Activated T-cell treated with anti-CD3 and anti-CD28 coated beads, Interleukin-2, amount 50 U/mL, for 72 hours (primary cell): ENCODE measurements around the gene VAV2. TPM values are rescaled to one million over a fixed set of nuclear protein-coding genes. Genes with fewer than 3 reads are reported as not detected.

Experiments
- ATAC-seq, 2 donors: fragments of 150-1000 bp; cut with Tn5 transposase; replicated peaks in 1 of 2; 2 replicates each; pipeline ENCODE4 v1.10.0; 2021; ENCODE audit warnings: moderate library complexity in 2 of 2, mild to moderate bottlenecking in 1 of 2
- DNase-seq, 2 donors: peaks; one replicate each; pipeline ENCODE4 v3.0.0; 2021 to 2022; ENCODE audit warnings: mixed read lengths in 1 of 2
- H3K27ac Mint-ChIP-seq: one replicate; pipeline ENCODE4 v1.8.0; 2022; ENCODE audit warnings: mild to moderate bottlenecking, moderate library complexity, mixed read lengths
- H3K27me3 Mint-ChIP-seq: one replicate; pipeline ENCODE4 v1.8.0; 2022; ENCODE audit warnings: low read depth, mixed read lengths
- H3K36me3 Mint-ChIP-seq, 2 donors: one replicate each; pipeline ENCODE4 v1.8.0; 2022; ENCODE audit warnings: mixed read lengths in 2 of 2, mild to moderate bottlenecking in 1 of 2; ENCODE audit not compliant: insufficient read depth in 2 of 2
- H3K4me1 Mint-ChIP-seq: one replicate; pipeline ENCODE4 v1.8.0; 2022; ENCODE audit warnings: low read depth, mixed read lengths
- H3K4me3 Mint-ChIP-seq, 2 donors: one replicate each; pipeline ENCODE4 v1.8.0; 2022; ENCODE audit warnings: mild to moderate bottlenecking in 2 of 2, mixed read lengths in 2 of 2, moderate library complexity in 2 of 2
- H3K9me3 Mint-ChIP-seq, 2 donors: one replicate each; pipeline ENCODE4 v1.8.0; 2022; ENCODE audit warnings: mixed read lengths in 2 of 2
- total RNA-seq, 2 donors: library from RNA; stranded (reverse); gene quantifications; one replicate each; pipeline ENCODE4 v1.2.3, GENCODE V29; 2022

The VAV2 gene
- total RNA-seq, 2 donors from 2014 or later = 4.6 to 5.1 TPM

- Mint-ChIP-seq H3K4me3 (no peak overlapping the region), H3K27ac (no peak overlapping the region), H3K4me1 (no peaks in the 10 kb centered on the region), H3K36me3 (no peaks in the 10 kb centered on the region), H3K9me3 (no peaks in the 10 kb centered on the region), H3K27me3 (no peaks in the 10 kb centered on the region)
- DNase-seq = no peak
- ATAC-seq = no peak
Observed at GRCh38 chr9:133978226-133978898, 13.8 kb downstream of the VAV2 start.

GRCh38 chr9:133977421-133978201 lies 14.5 kb downstream of the VAV2 start:
- H3K4me3 Mint-ChIP-seq = no peak overlapping the region
- H3K36me3 Mint-ChIP-seq = no peaks in the 10 kb centered on the region
- H3K27ac Mint-ChIP-seq = no peak overlapping the region
- ATAC-seq (no peak), DNase-seq (no peak)
- H3K9me3 Mint-ChIP-seq = no peaks in the 10 kb centered on the region
- H3K27me3 Mint-ChIP-seq = no peaks in the 10 kb centered on the region
- H3K4me1 Mint-ChIP-seq = no peaks in the 10 kb centered on the region

DNA sequence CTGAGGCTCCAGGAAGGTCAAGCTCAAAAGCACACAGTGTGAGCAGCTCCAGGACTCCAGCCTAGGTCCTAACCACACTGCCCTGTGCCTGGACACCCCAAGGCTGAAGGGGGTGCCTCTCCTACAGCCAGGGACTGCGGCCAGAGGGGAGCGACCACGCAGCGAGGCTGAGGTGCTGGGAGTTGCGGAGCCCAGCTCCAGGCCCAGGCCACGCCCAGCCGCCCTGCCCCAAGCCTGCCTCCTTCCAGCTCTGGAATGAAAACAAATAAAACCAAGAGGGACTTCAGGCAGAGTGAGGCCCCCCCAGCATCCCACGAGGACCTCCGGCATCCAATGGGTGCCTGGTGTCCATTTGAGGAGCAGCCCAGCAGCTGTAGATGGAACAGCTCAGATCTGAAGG lies 15.2 kb downstream of the VAV2 start:
- Mint-ChIP-seq H3K27ac (no peak overlapping the region), H3K36me3 (no peaks in the 10 kb centered on the region), H3K4me3 (no peak overlapping the region), H3K27me3 (no peaks in the 10 kb centered on the region), H3K4me1 (no peaks in the 10 kb centered on the region), H3K9me3 (no peaks in the 10 kb centered on the region)
- DNase-seq = no peak
- ATAC-seq = no peak

- H3K9me3 Mint-ChIP-seq = no peaks in the 10 kb centered on the region
- no peaks in the 10 kb centered on the region for H3K36me3 Mint-ChIP-seq
- no peak overlapping the region for H3K4me3 Mint-ChIP-seq
- H3K4me1 Mint-ChIP-seq = no peaks in the 10 kb centered on the region
- no peak for ATAC-seq
- H3K27ac Mint-ChIP-seq = no peak overlapping the region
- no peak for DNase-seq
- H3K27me3 Mint-ChIP-seq = no peaks in the 10 kb centered on the region
Observed at GRCh38 chr9:133976191-133976861, 15.8 kb downstream of the VAV2 start.

GRCh38 chr9:133975511-133975910 lies 16.6 kb downstream of the VAV2 start:
- Mint-ChIP-seq H3K9me3 (no peaks in the 10 kb centered on the region), H3K36me3 (no peaks in the 10 kb centered on the region), H3K4me3 (no peak overlapping the region), H3K4me1 (no peaks in the 10 kb centered on the region), H3K27ac (no peak overlapping the region), H3K27me3 (no peaks in the 10 kb centered on the region)
- no peak for DNase-seq
- ATAC-seq = no peak

GRCh38 chr9:133974631-133975341 lies 17.3 kb downstream of the VAV2 start:
- H3K27ac Mint-ChIP-seq = no peak overlapping the region
- DNase-seq (no peak), ATAC-seq (no peak)
- H3K4me1 Mint-ChIP-seq = no peaks in the 10 kb centered on the region
- no peaks in the 10 kb centered on the region for H3K9me3 Mint-ChIP-seq
- H3K27me3 Mint-ChIP-seq = no peaks in the 10 kb centered on the region
- no peaks in the 10 kb centered on the region for H3K36me3 Mint-ChIP-seq
- no peak overlapping the region for H3K4me3 Mint-ChIP-seq

DNA sequence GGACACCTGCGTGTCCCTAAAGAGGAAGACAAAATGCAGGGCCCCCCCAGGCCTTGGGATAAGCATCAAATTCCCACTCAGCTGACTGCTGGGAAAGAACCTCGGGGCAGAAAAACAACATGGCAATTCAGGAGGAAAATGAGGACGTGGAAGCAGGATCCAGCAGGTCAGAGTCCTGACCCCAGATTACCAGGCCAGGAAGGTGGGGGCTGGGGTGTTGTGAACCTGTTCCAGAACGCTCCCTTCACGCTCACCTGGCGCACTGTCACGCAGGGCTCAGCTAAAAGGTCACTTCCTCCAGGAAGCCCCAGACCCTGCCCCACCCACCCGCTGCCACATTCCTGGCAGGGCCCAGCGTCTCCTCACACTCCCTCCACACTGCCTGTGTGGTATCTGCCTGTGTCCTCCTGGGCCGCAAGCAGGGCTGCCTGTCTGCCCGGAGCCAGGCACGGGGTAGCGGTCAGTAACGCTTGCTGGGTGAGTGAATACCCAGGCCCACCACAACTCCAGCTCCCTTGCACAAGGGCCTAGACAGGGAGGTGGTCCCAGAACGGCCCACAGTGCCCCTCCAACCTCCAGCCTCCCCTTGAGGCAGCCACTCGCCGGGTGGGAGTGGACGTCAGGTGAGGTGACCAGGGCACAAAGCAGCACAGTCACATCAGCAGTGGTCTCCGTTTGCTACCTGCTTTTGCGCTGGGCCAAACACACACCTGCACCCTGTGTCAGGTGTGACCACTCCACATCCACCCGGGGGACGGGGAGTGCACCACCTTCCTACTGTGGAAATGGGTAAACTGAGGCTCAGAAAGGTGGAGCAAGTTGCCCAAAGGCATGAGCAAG lies 18.1 kb downstream of the VAV2 start:
- H3K27ac Mint-ChIP-seq = no peak overlapping the region
- no peaks in the 10 kb centered on the region for H3K27me3 Mint-ChIP-seq
- ATAC-seq (no peak), DNase-seq (no peak)
- H3K4me1 Mint-ChIP-seq = no peaks in the 10 kb centered on the region
- H3K9me3 Mint-ChIP-seq = no peaks in the 10 kb centered on the region
- H3K4me3 Mint-ChIP-seq = no peak overlapping the region
- H3K36me3 Mint-ChIP-seq = no peaks in the 10 kb centered on the region

DNA sequence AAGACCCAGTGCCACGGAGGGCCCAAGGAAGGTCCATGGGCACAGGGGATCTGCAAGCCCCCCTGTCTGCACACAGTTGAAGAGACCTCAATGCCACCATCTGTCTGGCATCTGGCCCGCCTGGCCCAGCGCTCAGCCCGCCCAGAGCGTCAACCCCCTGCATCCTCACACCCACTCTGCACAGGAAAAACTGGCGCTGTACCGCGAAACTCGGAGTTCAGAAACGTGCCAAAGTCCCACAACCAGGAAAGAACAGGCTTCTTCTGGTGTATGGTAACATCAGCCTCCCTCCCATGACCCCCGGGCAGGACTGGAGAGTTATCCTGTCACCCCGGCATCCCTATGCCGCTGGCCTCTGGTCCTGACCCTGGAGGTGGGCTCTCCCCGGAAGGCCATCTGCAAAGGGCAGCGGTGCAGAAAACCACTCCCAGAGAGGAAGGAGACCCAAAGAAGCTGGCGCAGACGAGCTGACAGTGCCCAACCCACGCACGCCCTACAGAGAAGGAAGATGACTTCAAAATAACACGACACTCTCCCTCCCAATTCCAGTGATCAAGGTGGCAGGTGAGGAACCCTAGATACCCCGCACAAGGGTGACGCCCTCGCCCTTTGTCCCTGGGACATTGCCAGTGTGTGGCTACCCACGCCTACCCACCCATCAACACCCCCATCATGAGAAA lies 18.9 kb downstream of the VAV2 start:
- Mint-ChIP-seq H3K9me3 (no peaks in the 10 kb centered on the region), H3K27me3 (no peaks in the 10 kb centered on the region), H3K27ac (no peak overlapping the region), H3K4me3 (no peak overlapping the region), H3K4me1 (no peaks in the 10 kb centered on the region), H3K36me3 (no peaks in the 10 kb centered on the region)
- ATAC-seq (no peak), DNase-seq (no peak)

DNA sequence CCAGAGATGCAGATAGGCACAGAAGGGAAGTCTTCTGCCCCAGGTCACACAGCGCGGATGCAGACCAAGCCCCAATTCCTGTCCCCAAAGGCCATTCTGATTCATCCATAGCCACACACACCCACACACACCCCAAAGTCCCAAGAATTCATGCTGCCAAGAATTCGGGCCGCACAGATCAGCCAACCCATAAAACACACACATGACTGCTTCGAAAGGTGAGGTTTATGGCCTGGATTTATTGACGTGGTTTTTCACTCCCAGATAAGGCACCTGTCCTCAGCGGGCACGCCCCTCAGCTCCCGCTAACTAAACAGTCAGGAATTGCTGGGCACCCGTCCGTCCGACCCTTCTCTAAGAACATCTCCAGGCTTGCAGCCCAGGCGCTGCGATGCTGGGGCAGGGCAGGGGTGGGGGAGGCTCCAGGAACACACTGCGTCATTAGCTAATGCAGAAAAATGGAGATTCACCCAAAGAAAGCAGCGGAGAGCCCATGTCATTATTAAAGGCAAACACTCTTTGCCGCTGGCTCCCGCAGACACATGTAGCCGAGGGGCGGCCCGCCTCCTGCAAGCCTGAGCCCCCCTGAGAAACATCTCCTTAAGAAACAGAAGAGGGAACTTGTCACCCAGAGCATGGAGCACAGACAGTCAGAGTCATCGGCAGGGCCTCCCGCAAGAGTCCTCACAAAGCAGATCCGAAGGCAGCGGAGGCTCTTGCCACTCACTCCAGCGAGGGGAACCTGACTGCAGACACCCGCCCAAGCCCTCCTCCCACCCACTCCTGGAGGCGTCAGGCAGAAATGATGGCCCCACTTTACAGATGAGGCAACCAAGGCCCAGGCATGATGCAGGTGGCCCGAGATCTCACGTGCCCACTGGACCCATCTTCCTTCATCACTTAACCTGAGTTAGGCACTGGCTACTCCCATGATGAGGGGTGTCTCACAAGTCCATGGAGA lies 19.9 kb downstream of the VAV2 start:
- ATAC-seq (no peak), DNase-seq (no peak)
- Mint-ChIP-seq H3K4me3 (no peak overlapping the region), H3K27ac (no peak overlapping the region), H3K4me1 (no peaks in the 10 kb centered on the region), H3K9me3 (no peaks in the 10 kb centered on the region), H3K36me3 (no peaks in the 10 kb centered on the region), H3K27me3 (no peaks in the 10 kb centered on the region)

DNA sequence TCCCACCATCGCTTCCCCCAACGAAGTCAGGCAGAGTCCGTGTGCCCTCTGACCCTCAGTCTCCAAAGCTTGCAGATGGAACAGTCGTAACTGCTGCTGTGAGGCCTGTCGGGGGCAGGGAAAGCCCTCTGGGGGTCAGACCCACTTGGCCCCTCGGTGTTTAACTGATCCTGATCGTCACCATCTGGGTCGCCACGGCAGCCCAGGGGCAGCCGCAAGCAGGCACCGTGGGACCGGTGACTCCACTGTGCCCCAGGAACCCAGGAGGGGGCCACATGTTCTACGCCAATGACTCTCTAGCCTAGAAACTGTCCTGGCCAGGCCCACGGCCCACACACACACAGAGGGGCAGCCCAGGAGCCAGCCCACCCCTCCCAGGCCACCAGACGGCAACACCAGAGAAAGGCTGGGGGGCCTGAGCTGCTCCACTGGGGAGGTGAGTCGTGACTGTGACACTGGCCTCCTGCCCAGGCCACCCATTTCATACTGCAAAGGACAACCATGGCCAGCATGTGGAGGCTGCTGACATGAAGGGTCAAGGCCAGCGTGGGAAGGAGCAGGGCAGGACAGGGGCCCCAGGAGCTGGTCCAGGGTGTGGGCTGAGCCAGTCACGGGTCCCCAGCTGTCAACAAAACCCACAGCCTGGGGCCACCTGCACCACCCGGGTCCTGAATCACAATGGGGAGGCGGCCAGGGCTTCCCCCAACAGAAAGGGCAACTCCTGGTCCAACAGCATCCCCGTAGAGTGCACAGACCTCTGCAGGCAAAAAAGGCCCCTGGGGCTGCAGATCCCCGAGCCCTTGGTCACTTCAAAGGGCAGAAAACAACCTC lies 20.8 kb downstream of the VAV2 start:
- Mint-ChIP-seq H3K9me3 (no peaks in the 10 kb centered on the region), H3K4me3 (no peak overlapping the region), H3K36me3 (no peaks in the 10 kb centered on the region), H3K27ac (no peak overlapping the region), H3K27me3 (no peaks in the 10 kb centered on the region), H3K4me1 (no peaks in the 10 kb centered on the region)
- DNase-seq = no peak
- ATAC-seq = no peak
